HG02678 (cell line): ENCODE data around the gene FHIP1B.
A peak's percentile ranks its signal among the peaks of the same experiment; 100 is the strongest.
"Not testable (repeated sequence)": the region's sequence is repeated elsewhere in the genome, so short reads cannot be mapped to it uniquely, and the experiment has no call there.

Source experiments
- ATAC-seq: cut with Tn5 transposase; IDR thresholded peaks from one replicate; pipeline ENCODE4 v1.9.1; 2021; ENCODE audit warnings: mild to moderate bottlenecking, moderate library complexity; ENCODE audit not compliant: unreplicated experiment

Gene FHIP1B

GRCh38 chr11:6234387-6235107 is at the start of gene FHIP1B:
TSS of gene FHIP1B (minus strand) at chr11:6234636. CDS start at chr11:6224516, 10,120 bp downstream.
- peak; percentile 93 for ATAC-seq

- ATAC-seq = no peak
Measured at GRCh38 chr11:6283453-6284023, 49.1 kb upstream of the FHIP1B start.

GRCh38 chr11:6280809-6281208 is 46.4 kb upstream of the FHIP1B start:
- not testable (repeated sequence) for ATAC-seq

GRCh38 chr11:6273188-6273587 is 38.8 kb upstream of the FHIP1B start:
- ATAC-seq = no peak

- no peak for ATAC-seq
Measured at GRCh38 chr11:6271598-6271997, 37.2 kb upstream of the FHIP1B start.

- no peak for ATAC-seq
Measured at GRCh38 chr11:6270584-6271246, 36.3 kb upstream of the FHIP1B start.

- no peak for ATAC-seq
Measured at GRCh38 chr11:6269994-6270393, 35.6 kb upstream of the FHIP1B start.

GRCh38 chr11:6268820-6269219 is 34.4 kb upstream of the FHIP1B start:
- no peak for ATAC-seq

- ATAC-seq = no peak
Measured at GRCh38 chr11:6263662-6264061, 29.2 kb upstream of the FHIP1B start.

GRCh38 chr11:6260207-6260726 is 25.8 kb upstream of the FHIP1B start:
- ATAC-seq = no peak

GRCh38 chr11:6258571-6259081 is 24.2 kb upstream of the FHIP1B start:
- ATAC-seq = no peak

GRCh38 chr11:6258141-6258540 is 23.7 kb upstream of the FHIP1B start:
- ATAC-seq = no peak

- ATAC-seq = no peak
Measured at GRCh38 chr11:6253197-6253596, 18.8 kb upstream of the FHIP1B start.

GRCh38 chr11:6251990-6252473 is 17.6 kb upstream of the FHIP1B start:
- ATAC-seq = no peak

GRCh38 chr11:6251120-6251733 is 16.8 kb upstream of the FHIP1B start:
- peak; percentile 86 for ATAC-seq

GRCh38 chr11:6249770-6250555 is 15.5 kb upstream of the FHIP1B start:
- ATAC-seq = no peak

- ATAC-seq = not testable (repeated sequence)
Measured at GRCh38 chr11:6248897-6249296, 14.5 kb upstream of the FHIP1B start.

- no peak for ATAC-seq
Measured at GRCh38 chr11:6248248-6248647, 13.8 kb upstream of the FHIP1B start.

- no peak for ATAC-seq
Measured at GRCh38 chr11:6245536-6245935, 11.1 kb upstream of the FHIP1B start.

GRCh38 chr11:6241316-6241715 is 6.9 kb upstream of the FHIP1B start:
- no peak for ATAC-seq
